ENCODE results near the gene SPIRE2.
"Not testable (repeated sequence)": the region's sequence is repeated elsewhere in the genome, so short reads cannot be mapped to it uniquely, and the experiment has no call there.

Gene SPIRE2

DNA sequence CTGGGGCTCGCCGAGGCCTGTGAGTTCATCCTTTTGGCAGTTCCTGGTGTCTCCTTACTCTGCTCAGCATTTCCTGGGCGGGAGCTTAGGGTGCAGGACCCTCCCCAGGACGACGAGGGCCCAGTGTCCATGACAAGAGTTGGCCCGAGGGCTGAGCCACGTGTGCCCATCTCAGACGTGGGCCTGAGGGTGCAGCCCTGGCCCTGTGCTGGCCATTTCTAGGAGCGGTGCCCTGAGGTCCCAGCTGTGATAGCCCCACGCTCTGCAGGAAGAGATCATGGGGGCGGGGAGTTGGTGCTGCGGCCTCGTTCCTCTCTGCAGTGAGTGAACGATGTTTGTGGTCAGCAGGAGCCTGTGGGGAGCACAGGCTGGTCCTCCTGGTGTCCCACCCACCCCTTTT, 84.4 kb downstream of the SPIRE2 start:
- TF ChIP-seq, protein P1, sequence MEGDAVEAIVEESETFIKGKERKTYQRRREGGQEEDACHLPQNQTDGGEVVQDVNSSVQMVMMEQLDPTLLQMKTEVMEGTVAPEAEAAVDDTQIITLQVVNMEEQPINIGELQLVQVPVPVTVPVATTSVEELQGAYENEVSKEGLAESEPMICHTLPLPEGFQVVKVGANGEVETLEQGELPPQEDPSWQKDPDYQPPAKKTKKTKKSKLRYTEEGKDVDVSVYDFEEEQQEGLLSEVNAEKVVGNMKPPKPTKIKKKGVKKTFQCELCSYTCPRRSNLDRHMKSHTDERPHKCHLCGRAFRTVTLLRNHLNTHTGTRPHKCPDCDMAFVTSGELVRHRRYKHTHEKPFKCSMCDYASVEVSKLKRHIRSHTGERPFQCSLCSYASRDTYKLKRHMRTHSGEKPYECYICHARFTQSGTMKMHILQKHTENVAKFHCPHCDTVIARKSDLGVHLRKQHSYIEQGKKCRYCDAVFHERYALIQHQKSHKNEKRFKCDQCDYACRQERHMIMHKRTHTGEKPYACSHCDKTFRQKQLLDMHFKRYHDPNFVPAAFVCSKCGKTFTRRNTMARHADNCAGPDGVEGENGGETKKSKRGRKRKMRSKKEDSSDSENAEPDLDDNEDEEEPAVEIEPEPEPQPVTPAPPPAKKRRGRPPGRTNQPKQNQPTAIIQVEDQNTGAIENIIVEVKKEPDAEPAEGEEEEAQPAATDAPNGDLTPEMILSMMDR (IDR thresholded peaks at IDR 0.05; ENCODE audit: insufficient read depth, missing control alignments), result no peak
- FAIRE-seq, result no peak
- DNase-seq (ENCODE audit: insufficient read length, low spot score), result no peak

DNA sequence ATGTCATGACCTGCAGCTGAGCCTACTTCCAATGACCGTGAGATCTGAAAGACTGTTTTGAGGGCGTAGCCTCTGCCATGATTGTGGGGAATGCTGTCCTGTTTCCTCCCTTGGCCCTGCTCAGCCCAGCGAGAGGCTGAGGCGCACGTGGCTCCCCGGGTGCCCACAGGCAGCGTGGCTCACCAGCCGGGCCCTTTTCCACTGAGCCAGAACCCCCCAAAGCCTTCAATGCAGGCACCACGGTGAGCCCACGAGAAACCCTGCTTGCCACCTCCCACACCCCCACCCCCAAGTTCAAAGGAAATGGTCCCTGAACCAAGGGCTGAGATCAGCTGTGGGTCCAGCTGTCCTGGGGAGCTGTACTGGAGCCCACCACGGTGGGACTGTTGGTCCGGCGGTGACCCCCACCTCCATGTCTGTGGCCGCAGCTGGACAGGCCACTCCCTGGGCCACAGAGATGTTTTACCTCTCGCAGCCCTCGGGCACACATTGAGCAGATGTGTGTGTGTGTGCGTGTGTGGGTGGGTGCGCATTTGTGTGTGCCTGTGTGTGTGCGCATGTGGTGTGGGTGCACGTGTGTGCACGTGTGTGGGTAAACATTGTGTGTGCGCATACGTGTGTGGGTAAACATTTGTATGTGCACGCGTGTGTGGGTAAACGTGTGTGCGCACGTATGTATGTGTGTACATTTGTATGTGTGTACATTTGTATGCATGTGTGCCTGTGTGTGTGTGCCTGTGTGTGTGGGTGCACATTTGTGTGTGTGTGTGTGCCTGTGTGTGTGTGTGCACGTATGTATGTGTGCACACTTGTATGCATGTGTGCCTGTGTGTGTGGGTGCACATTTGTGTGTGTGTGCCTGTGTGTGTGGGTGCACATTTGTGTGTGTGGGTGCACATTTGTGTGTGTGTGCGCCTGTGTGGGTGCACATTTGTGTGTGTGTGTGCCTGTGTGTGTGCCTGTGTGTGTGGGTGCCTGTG, 85.4 kb downstream of the SPIRE2 start:
- TF ChIP-seq, protein P1 (IDR thresholded peaks at IDR 0.05; ENCODE audit: insufficient read depth, missing control alignments), result no peak
- FAIRE-seq (no peak), DNase-seq (ENCODE audit: insufficient read length, low spot score) (no peak)

GRCh38 chr16:89914642-89915285, 86.5 kb downstream of the SPIRE2 start:
- not testable (repeated sequence) for DNase-seq (ENCODE audit: insufficient read length, low spot score); FAIRE-seq

DNA sequence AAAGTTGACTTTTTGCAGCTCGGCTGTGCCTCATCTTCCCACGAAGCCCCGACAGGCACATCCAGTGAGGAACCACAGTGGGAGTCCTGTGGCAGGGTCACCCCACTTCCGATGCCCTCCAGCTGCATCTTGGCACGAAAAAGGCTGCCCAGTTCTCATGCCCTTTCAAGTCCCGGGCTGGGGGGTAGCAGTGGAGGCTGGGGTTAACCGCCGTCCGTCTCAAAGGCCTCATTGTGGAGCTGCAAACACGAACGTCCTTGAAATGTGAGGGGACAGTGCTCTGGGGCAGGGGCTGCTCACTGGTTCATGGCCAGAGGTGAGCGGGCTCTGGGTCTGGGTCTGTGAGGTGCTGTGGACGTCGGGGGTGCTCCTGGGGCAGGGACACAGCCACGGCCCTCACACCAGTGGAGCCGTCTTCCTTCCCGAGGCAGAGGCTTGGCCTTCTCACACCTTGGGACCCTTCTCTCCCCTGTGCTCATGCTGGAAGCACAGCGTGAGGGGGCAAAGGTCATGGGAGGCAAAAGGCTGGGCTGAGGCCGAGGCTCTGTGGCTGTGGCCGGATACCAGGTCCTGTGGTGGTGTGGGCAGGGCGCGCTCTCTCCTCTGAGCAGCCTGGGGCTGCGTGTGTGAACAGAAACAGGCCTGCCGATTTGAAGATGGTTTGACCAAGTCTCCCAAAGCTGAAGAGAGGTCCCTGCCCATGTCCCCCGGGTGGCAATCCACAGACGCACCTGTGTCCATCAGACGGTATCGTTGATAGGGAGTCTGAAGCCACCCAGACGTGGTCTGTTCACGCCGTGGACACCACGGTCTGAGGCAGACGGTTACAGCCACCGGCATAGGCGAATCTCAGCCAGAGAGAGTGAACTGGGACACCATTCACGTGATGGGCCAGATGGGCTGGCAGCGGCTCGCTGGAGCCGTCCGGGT, 87.3 kb downstream of the SPIRE2 start:
- FAIRE-seq, result no peak
- TF ChIP-seq, protein P1 (IDR thresholded peaks at IDR 0.05; ENCODE audit: insufficient read depth, missing control alignments), result no peak
- no peak for DNase-seq (ENCODE audit: insufficient read length, low spot score)

DNA sequence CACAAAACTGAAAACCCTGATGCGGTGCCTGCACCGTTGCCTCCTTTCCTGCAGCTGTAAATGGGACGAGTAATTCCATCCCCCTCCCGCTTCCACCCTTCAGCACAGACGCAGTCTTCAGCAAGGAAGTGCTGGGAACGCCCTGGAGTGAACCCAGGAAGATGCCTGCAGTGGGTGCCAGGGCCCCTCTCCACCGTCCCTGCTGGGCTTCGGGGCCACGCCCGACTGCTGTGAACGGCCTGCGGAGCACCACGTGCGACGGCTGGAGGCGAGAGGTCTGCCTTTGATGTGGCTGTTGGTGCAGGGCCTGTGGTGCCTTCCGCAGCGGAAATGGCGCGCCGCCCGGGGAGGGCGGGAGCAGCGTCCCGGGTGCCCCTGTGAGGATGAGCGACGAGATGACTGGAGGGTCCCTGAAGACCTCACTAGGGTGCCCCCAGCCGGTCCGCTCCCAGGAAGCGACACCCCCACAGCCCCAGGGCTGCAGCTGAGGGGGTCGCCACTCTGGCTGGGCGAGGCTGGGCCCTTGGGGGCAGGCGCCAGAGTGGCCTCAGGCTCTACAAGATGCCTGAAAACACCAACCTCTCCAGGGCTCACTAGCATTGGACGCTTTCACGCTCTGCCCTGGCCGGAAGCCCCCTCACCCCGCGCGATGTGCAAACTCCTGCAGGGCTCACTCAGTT, 89.6 kb downstream of the SPIRE2 start:
- no peak for FAIRE-seq
- DNase-seq (ENCODE audit: insufficient read length, low spot score), result no peak
- TF ChIP-seq, protein P1 (IDR thresholded peaks at IDR 0.05; ENCODE audit: insufficient read depth, missing control alignments), result no peak

DNA sequence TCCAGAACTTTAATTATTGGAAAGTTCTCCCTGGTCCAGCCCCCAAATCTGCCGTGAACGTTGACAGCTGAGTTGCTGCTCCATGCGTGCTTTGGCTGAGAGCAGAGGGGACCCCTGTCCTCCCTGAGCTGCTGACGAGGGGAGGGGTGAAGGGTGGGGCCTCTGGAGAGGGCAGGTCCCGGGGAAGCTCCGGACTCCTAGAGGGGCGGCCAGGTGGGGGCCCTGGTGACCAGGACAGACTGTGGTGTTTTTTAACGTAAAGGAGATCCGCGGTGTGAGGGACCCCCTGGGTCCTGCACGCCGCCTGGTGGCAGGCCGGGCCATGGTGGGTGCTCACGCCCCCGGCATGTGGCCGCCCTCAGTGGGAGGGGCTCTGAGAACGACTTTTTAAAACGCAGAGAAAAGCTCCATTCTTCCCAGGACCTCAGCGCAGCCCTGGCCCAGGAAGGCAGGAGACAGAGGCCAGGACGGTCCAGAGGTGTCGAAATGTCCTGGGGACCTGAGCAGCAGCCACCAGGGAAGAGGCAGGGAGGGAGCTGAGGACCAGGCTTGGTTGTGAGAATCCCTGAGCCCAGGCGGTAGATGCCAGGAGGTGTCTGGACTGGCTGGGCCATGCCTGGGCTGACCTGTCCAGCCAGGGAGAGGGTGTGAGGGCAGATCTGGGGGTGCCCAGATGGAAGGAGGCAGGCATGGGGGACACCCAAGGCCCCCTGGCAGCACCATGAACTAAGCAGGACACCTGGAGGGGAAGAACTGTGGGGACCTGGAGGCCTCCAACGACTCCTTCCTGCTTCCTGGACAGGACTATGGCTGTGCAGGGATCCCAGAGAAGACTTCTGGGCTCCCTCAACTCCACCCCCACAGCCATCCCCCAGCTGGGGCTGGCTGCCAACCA, 90.4 kb downstream of the SPIRE2 start, which contains the start of gene MC1R:
Gene MC1R, plus strand, starts transcription at position 410 of the 895 bp plus-strand sequence. Its CDS starts 397 bp downstream, at position 807.
- no peak for FAIRE-seq
- TF ChIP-seq, protein P1 (IDR thresholded peaks at IDR 0.05; ENCODE audit: insufficient read depth, missing control alignments), result peak; percentile 52
- no peak for DNase-seq (ENCODE audit: insufficient read length, low spot score)

Measured in D721Med (cell line).